GM06990 (cell line): Measurements from ENCODE around the gene HOXA6.

Source experiments
- DNase-seq: peaks from one replicate; pipeline ENCODE4 v3.0.0-alpha.2; 2011; ENCODE audit not compliant: insufficient read length; ENCODE audit errors: extremely low read depth
- H3K27me3 ChIP-seq: replicated peaks from 2 replicates; pipeline ENCODE4 v1.6.0; 2011; ENCODE audit warnings: low read length; ENCODE audit not compliant: control insufficient read depth, insufficient read depth
- H3K36me3 ChIP-seq: 2 replicates; pipeline ENCODE4 v1.5.1; 2011; ENCODE audit warnings: low read length; ENCODE audit not compliant: control insufficient read depth, insufficient read depth
- H3K4me3 ChIP-seq: replicated peaks from 2 replicates; pipeline ENCODE4 v1.5.1; 2011; ENCODE audit warnings: low read depth, mild to moderate bottlenecking, control low read depth, low read length
- TF ChIP-seq, protein P1 (sequence below): IDR thresholded peaks from 2 replicates; pipeline ENCODE4 v1.5.1; 2011; ENCODE audit warnings: low read length, control low read depth, mild to moderate bottlenecking, inconsistent platforms; ENCODE audit not compliant: insufficient read depth, poor library complexity, severe bottlenecking

The HOXA6 gene

DNA sequence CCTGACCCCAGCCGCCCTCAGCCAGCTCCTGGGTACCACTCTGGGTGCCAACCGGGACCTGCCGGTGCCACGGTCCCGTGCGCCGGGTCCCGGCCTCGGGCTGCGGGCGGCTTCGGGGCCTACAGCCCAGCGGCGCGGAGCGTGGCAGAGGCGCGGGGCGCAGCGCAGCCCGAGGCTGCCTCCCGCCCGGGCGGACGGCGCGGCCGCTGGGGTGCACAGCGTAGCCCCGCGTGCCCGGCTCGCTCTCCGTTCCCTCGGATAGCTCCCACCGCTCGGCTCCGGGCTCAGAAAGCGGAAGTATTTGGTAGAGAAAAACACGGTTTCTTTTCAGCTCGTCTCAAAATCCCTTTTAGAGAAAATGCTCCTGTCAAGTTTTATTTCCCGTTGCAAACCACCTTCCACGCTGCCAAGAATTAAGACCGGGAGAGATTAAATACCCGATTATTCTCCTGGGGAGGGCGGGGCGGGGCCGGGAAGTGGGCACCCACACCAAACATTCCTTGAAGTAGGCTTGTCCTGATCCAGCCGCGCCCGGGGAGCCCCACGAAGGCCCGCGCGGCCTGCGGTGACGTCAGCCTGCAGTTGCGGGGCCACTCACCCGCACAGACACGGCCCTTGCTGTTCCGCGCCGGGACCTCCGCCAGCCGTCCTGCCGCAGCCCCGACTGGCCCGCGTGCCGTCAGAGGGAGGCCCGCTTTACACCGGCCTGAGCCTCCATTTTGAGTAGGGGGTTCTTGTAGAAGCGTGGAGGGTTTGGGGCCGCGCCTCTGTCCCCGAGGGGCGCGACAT is 45.2 kb upstream of the HOXA6 start:
- DNase-seq, result no peak
- peaks cover 10% of the 10 kb centered on the region for H3K27me3 ChIP-seq

GRCh38 chr7:27191833-27192545 is 44.4 kb upstream of the HOXA6 start:
- TF ChIP-seq, protein P1, sequence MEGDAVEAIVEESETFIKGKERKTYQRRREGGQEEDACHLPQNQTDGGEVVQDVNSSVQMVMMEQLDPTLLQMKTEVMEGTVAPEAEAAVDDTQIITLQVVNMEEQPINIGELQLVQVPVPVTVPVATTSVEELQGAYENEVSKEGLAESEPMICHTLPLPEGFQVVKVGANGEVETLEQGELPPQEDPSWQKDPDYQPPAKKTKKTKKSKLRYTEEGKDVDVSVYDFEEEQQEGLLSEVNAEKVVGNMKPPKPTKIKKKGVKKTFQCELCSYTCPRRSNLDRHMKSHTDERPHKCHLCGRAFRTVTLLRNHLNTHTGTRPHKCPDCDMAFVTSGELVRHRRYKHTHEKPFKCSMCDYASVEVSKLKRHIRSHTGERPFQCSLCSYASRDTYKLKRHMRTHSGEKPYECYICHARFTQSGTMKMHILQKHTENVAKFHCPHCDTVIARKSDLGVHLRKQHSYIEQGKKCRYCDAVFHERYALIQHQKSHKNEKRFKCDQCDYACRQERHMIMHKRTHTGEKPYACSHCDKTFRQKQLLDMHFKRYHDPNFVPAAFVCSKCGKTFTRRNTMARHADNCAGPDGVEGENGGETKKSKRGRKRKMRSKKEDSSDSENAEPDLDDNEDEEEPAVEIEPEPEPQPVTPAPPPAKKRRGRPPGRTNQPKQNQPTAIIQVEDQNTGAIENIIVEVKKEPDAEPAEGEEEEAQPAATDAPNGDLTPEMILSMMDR, result no peak
- no peak for DNase-seq
- Histone ChIP-seq H3K4me3 (no peak overlapping the region), H3K27me3 (peaks cover 10% of the 10 kb centered on the region), H3K36me3 (no peaks in the 10 kb centered on the region)

More for the DNA sequence above, 45.2 kb upstream of the HOXA6 start:
- H3K36me3 ChIP-seq, result no peaks in the 10 kb centered on the region
- H3K4me3 ChIP-seq, result peak overlapping the region; percentile 23
- TF ChIP-seq, protein P1, result no peak

DNA sequence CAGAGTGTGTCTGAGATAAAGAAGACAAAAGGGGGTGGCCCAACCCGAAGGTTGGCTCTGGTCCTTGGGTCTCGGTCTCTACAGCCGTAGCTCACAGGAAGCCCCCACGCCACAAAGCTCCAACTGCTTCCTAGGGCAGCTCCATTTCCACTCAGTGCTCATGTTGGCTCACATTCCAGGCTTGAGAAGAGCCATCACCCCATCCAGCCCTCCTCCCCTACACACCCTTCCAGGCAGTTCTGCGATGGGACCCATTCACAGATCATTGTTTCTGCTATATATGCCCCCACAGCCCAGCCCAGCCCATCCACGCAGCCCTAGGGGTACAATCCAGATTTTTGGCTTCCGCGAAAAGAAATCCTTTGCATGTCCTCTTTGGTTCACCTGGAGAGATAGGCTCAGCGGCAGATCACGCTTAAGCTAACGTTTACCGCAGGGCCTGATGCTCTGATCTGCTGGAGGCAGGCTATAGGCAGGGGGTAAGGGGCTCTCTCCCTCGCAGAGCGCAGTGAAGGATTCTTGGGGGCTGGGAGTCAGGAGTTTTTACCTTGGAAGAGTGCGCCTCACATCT is 43.7 kb upstream of the HOXA6 start:
- no peaks in the 10 kb centered on the region for H3K36me3 ChIP-seq
- H3K4me3 ChIP-seq, result no peak overlapping the region
- peaks cover 12% of the 10 kb centered on the region for H3K27me3 ChIP-seq
- TF ChIP-seq, protein P1, result no peak
- DNase-seq, result no peak

DNA sequence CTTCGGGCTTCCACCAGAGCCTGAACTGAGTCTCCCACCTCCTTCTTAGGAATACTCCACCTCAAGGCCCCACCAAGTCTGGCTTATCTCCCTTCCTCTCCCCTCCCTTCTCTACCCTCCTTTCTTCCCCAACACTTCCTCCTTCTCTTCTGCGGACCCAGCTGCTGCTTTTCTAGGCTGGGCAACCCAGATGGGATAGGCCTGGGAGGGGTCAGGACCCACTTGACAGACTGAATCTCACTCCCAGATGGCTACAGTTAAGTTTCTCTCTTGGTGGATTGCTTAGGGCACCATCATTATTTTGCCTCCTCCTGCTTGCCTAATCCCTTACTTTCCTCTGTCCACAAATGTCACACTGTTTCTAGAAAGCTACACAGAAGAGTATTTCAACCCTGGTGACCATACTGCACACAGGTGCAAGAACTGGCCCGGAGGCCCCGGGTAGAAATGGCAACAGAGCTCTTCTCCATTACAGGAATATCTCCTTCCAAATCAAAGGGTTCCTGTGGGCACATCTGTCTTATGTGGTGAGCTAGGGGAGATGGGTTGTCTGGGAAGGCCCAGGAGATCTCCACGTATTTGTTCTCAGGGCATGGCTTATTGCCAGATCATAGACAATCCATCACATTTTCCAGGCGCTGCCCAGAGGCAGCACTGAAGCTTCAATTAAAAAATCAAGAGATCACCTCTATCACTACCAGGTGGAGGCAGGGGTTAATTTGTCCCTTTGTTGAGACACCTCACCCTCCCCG is 42.6 kb upstream of the HOXA6 start:
- TF ChIP-seq, protein P1, result no peak
- H3K27me3 ChIP-seq, result peaks cover 14% of the 10 kb centered on the region
- H3K4me3 ChIP-seq, result no peak overlapping the region
- DNase-seq, result no peak
- H3K36me3 ChIP-seq, result no peaks in the 10 kb centered on the region

DNA sequence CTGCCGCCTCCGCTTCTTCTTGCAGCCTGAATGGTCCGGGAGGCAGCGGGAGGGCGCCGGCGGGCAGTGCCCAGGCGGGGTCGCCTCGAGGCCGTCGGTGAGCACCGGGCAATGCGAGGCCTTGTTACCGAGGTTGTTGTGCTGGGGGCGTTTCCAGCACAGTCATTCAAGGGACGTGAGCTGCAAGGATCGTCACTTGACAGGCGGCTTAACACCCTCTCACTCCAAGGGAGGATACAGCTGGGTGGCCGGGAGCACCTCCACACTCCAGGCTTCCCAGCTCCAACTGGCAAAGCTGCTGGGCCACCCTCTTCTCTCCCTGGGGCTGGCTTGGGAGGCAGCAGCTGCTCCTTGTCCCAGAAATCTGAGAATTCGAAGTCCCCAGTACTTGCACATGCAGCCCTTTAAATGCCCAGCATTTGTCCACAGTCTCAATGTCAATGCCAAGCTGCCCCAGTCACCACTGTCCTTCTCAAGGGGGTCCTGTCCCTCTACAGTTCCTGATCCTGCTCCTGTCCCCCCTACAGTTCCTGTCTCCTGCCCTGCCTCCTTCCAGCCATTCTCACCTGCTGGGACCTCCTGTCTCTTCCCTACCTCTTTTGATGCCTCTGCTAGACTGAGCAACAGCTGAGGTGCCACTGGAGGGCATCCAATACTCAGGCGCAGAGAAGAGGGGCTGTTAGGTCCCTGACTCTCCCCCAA is 41.9 kb upstream of the HOXA6 start:
- no peak overlapping the region for H3K4me3 ChIP-seq

More for the DNA sequence above, 41.9 kb upstream of the HOXA6 start:
- DNase-seq, result no peak
- TF ChIP-seq, protein P1, result no peak
- Histone ChIP-seq H3K27me3 (peaks cover 14% of the 10 kb centered on the region), H3K36me3 (no peaks in the 10 kb centered on the region)
